Fibroblast of mammary gland (primary cell): ENCODE results near the gene ETV7.
A peak's percentile ranks its signal among the peaks of the same experiment; 100 is the strongest.

Experiments
- DNase-seq: peaks from one replicate; pipeline ENCODE4 v3.0.0-alpha.2; 2010; ENCODE audit warnings: low read depth
- H3K4me3 ChIP-seq: 2 replicates; pipeline ENCODE4 v1.5.1; 2011; ENCODE audit warnings: low read depth, mild to moderate bottlenecking, low read length, moderate library complexity; ENCODE audit not compliant: control insufficient read depth
- TF ChIP-seq, protein P1 (sequence below): conservative IDR thresholded peaks from 2 replicates; pipeline ENCODE4 v1.5.1; 2011; ENCODE audit warnings: low read depth, low read length, inconsistent platforms; ENCODE audit not compliant: control insufficient read depth, insufficient read depth

ETV7 gene

DNA sequence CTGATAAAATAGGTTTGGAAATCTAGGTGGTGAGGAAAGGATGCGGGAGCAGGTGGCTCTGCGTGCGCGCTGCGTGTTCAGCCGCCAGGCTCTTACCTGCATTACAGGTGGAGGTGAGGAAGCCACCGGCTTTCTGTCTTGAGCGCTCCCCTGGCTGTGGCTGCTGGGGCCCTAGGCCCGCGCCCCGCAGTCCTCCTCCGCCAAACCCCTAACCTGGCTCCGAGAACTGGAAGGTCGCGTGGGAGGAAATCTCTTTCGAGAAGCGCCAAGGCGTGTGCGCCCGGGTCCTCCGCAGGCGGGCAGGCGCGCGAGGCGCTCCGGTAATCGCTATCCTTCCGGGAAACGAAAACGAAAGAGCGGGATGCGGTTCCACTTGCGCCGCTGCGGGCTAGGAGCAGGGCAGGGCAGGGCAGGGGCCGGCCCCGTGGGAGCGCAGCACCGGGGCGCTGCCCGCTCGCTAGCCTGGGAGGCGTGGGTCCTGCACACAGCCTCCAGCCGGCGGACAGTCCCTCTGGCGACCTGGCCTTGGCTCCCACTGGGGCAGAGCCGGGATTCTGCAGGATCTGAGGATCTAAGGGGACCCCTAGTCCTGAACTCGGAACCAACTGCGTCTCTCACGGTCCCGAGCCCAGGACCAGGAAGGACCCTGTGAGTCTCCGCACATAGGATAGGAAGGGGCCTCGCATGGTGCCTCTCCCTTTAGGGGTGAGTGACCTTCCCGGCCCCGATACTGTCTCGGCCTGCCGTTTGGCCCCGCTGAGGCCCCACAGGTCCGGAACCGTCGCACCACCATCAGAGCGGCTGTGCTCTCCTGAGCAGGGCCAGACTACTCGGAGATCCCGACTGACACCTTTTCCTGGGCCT lies at the start of gene ETV7:
Gene ETV7 (minus strand): TSS at position 230 of the 864 bp plus-strand sequence. CDS start 128 bp downstream, at position 102.
- TF ChIP-seq, protein P1, sequence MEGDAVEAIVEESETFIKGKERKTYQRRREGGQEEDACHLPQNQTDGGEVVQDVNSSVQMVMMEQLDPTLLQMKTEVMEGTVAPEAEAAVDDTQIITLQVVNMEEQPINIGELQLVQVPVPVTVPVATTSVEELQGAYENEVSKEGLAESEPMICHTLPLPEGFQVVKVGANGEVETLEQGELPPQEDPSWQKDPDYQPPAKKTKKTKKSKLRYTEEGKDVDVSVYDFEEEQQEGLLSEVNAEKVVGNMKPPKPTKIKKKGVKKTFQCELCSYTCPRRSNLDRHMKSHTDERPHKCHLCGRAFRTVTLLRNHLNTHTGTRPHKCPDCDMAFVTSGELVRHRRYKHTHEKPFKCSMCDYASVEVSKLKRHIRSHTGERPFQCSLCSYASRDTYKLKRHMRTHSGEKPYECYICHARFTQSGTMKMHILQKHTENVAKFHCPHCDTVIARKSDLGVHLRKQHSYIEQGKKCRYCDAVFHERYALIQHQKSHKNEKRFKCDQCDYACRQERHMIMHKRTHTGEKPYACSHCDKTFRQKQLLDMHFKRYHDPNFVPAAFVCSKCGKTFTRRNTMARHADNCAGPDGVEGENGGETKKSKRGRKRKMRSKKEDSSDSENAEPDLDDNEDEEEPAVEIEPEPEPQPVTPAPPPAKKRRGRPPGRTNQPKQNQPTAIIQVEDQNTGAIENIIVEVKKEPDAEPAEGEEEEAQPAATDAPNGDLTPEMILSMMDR: no peak
- DNase-seq: no peak
- peak within 1 kb of the TSS; percentile 36 for H3K4me3 ChIP-seq

DNA sequence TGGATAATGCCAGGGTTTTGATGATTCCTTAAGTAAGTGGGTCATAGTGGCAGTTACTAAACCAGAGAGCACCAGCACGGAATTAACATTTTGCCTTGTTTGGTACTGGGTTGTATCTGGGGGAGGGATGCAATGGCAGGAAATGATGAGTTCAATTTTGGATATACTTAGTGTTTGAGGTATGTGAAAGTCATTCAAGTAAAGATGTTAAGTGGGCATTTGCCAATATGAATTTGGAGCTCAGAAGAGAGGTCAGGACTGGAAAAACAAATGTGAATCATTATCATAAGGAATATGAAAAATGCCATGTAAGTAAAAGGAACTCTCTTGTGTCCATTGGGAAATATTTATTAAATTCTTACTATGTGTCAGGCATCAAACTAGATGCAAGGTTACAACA lies 49.0 kb upstream of the ETV7 start:
- H3K4me3 ChIP-seq: no peak overlapping the region
- DNase-seq: peak; percentile 71
- TF ChIP-seq, protein P1: no peak

DNA sequence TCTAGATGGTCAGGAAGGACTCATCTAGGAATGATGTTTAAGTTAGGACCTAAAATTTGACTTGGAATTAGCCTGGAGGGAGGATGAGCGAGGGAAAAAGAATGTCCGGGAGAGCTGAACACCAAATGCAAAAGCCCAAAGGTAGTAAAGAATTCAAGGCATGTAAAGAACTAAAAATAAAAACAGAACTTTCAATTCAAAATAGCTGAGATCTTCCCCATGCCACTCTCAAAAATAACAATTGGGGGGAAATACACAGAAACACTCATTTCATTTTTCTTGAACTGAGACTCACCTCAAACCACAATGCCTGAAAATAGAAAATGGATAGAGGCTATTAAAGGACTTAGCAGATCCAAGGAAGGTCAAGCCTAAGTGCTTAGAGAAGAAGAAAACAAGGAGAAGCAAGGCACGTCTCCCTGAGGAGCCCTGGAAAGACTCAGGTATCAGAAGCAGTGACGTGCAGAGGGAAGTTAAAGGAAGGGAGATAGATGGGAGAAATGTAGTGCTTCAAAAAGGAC lies 44.7 kb upstream of the ETV7 start:
- no peak overlapping the region for H3K4me3 ChIP-seq
- TF ChIP-seq, protein P1: no peak
- DNase-seq: no peak

DNA sequence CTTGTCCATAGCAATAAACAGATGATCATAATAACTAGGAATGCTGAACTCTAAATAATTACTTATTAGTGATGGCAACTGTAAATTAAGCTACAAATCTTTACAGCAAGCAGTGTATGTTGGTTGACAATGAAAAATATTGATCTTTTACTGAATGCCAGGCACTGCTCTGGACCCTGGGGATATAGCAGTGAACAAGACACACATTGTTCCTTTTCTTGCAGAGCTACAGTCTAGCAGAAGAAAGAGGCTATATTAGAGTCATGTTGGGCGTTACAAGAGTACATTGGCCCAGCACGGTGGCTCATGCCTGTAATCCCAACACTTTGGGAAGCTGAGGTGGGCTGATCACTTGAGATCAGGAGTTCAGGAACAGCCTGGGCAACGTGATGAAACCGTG lies 43.7 kb upstream of the ETV7 start:
- DNase-seq: no peak

DNA sequence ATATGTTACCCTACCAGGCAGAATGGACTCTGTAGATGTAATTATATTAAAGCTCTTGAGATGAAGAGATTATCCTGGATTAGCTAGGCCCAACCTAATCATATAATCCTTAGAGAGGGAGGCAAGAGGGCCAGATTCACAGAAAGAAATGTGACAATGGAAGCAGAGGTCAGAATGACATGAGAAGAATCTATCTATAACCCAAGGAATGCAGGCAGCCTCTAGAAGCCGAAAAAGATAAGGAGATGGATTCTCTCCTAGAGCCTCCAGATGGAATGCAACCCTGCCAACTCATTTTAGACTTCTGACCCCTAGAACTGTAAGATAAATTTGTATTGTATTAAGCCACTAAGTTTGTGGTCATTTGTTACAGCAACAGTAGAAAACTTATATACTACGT lies 42.9 kb upstream of the ETV7 start:
- DNase-seq: no peak
- TF ChIP-seq, protein P1: no peak
- H3K4me3 ChIP-seq: no peak overlapping the region

More for the DNA sequence above, 43.7 kb upstream of the ETV7 start:
- no peak overlapping the region for H3K4me3 ChIP-seq
- TF ChIP-seq, protein P1: no peak

DNA sequence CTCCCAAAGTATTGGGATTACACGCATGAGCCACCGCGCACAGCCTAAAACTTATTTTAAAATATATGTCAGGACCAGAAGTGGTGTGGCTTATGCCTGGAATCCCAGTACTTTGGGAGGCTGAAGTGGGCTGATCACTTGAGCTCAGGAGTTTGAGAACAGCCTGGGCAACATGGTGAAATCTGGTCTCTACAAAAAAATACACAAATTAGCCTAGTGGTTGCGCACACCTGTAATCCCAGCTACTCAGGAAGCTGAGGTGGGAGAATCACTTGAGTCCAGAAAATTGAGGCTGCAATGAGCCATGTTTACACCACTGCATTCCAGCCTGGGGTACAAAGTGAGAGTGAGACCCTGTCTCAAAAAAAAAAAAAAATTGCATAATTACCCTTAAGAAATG lies 41.4 kb upstream of the ETV7 start:
- H3K4me3 ChIP-seq: no peak overlapping the region
- TF ChIP-seq, protein P1: peak; percentile 28
- DNase-seq: no peak
